ENCODE measurements around the gene STK40.

The STK40 gene, protein sequence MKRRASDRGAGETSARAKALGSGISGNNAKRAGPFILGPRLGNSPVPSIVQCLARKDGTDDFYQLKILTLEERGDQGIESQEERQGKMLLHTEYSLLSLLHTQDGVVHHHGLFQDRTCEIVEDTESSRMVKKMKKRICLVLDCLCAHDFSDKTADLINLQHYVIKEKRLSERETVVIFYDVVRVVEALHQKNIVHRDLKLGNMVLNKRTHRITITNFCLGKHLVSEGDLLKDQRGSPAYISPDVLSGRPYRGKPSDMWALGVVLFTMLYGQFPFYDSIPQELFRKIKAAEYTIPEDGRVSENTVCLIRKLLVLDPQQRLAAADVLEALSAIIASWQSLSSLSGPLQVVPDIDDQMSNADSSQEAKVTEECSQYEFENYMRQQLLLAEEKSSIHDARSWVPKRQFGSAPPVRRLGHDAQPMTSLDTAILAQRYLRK

DNA sequence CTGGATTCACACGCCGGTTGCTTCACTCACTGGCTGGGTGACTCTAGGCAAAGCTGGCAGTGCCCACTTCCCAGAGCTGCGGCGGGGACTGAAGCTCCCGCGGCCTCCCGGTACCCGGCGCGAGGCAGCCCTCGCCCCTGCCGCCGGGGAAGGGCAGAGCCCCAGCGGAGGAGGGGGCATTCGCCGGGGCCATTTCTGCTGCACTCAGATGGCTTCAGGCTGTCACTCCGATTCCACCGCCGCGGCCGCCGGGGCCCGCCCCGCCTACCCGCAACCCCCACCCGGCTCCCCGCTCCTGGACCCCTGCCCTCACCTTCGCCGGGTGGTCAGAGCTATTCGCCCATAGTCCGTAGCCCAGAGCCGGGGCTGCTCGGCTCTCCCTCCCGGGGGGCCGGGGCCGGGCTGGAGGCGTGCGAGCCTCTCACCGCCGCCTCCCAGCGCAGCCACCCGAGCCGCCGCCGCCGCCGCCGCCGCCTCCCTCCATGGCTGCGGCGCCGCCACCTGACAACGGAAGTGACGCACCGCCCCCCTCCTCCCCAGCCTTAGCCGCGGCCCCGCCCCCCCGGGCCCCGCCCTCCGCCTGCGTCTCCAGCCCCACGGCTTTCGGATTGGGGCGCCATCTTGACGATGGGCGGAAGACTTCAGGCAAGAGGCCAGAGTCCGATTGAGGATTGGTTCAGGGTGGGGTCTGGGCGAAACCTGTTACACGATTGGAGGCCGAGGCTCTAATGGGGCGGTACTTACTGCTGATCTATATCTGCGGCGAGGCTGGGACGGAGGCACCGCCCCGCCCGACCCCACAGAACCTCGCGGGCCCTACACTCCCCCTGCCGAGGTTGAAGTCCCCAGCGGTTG, at the start of gene STK40:
Gene STK40, minus strand, starts transcription at position 515 of the 855 bp plus-strand sequence. CDS start 24,592 bp downstream, outside the sequence.
- peak; percentile 99 for DNase-seq (ENCODE audit: low spot score)

DNA sequence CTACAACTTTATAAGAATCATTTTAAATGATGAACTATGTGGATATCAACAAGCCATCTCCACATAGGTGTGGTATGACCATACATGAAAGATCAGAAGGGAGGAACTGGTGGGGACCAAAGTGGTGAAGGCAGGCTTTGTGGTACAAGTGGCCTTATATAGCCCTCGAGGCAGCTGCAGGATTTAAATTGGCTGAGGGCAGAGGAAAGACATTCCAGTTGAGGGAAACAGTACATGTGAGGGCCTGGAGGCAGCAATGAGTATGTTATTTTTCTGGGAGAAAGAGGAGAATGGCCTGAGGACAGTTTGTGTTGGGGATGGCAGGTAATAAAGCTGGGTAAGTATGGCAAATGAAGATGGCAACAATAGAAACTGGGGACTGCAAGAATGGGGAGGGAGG, 47.4 kb upstream of the STK40 start:
- DNase-seq (ENCODE audit: low spot score), result no peak

DNA sequence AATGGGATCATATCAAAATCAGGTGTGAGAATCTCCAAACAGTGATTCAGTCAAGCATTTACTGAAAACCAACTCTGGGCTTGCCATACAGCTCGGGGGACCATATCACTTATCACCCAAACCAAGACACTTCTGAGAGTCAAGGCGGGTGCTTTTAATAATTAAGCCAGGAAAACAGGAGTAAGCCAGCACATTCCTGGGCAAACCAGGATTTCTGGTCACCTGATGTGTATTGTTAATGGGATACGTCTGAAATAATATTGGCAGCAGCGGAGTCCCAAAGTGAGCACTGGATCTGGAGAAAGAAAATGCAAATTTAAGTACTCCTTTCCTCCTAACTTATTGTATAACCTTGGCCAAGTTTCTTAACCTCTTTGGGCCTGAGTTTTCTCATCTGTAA, 46.9 kb upstream of the STK40 start:
- DNase-seq (ENCODE audit: low spot score), result no peak

DNA sequence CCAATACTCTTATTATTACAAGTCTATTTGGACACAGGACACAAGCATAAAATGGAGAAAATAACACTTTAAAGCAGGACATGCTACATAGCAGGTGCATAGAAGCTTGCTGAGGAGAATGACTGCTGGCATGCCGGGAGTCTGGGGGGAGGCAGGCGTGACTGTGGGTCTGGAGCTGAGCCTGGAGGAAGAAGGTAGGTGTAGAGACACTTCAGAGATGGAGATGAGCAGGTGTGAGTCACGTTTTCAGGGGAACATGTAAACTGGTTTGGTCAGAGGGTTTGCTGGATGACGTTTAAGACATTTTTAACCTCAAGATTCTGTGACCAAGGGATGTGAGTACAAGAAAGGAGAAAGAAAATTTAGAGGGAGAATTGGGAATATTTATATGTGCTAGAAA, 40.1 kb upstream of the STK40 start:
- DNase-seq (ENCODE audit: low spot score), result no peak

DNA sequence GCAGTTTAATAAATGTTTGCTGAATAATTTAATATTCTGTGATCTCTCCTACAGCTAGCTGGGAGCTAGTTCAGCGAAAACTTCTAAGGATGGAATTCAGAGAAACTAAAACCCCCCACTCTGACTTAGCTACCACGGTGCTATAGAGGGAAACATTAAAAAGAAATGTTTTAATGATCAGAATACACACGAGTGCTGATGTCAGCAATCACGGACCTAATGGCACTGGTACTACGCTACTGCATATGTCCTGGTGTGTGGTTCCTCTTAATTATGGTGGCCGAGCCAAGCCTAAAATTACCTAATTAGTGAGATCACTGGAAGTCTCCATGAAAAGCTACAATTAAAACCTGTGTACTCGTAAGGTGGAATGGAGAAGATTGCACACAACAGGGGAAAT, 35.9 kb upstream of the STK40 start:
- DNase-seq (ENCODE audit: low spot score), result no peak

DNA sequence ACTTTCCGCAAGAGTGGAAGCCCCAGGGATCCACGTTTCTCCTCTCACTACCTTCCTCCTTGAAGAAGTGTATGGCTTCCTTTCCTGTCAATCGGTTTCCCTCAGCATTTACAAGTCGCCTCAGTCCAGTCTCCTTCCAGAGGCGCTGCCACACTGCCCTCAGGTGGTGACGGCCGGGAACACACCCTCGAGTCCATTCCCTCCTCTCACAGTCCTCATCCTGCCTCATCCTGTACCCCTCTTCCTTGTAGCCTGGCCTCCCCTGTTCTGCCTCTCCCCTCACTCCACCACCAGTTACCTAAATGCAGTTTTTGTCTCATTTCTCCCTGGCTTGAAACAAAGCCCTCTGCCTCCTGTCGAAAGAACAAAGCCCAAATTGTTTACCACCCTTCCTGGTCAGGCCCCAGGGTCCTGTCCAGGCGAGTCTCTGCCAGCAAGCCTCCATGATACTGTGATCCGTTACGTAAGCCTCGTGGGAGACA, 35.2 kb upstream of the STK40 start:
- DNase-seq (ENCODE audit: low spot score), result peak; percentile 84

DNA sequence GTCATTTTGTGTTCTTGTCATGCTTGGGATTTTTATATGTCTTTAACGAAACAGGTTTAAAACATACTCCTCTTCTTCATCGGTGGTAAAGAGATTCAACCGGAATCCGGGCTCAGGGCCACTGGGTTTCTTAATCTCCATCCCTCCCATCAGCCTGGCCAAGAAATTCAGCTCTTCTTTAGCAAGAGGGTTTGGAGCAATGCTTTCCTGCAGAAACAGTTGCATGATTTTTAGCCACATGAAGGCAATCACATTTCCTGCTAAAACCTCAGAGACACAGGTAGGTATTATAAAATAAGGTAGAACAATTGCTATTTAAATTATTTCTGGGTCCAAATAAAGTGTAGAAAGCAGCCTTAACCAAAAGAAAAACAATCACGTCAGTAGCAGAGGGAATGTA, 34.7 kb upstream of the STK40 start:
- no peak for DNase-seq (ENCODE audit: low spot score)

DNA sequence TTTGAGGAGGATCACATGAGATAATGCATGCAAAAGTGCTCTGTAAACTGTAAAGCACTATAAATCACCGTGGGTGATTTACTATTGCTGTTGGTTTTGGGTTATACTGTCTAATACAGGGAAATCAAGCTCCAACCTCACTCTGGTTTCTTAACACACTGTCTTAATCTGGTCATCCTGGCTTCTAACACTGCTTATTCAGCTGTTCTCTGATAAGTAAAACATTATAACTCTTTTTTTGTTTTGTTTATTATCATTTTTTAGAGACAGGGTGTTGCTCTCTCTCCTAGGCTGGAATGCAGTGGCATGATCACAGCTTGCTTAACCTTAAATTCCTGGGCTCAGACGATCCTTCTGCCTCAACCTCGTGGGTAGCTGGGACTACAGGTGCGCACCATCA, 33.8 kb upstream of the STK40 start:
- DNase-seq (ENCODE audit: low spot score), result no peak

DNA sequence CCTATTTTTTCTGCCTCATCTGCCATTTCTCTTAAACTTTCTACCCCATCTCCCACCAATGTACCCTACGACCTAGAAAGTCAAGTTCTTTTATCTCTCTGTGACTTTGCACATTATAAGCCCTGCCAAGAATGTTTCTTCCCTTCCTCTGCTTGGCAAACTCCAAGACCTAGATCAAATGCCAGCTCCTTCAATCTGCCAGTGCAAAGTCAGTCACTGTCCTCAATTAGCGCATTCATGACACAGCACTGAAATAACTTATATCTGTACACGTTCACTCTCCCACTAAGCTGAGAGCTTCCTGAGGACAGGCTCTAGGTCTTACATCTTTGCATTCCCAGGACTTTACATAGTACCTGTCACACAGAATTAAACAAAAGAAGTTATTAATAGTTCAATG, 33.4 kb upstream of the STK40 start:
- no peak for DNase-seq (ENCODE audit: low spot score)

DNA sequence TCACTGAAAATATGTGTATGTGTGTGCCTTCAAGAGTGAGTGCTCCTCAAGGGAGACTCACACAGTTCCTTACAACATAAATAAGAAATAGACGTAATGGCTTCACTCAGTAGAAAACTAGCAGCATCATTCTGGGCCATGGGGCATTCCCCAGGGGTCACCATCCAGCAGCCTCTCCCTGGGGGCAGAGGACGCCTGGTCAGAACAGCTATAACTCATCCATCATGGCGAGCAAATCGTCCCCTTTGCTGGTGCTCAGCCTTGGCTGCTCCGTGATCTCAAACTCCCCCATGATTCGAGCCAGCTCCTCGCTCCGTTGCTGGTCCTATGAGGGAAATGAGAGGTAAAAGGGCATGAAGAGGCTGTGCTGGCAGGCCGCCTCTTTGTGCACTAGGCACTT, 32.2 kb upstream of the STK40 start:
- DNase-seq (ENCODE audit: low spot score), result no peak

DNA sequence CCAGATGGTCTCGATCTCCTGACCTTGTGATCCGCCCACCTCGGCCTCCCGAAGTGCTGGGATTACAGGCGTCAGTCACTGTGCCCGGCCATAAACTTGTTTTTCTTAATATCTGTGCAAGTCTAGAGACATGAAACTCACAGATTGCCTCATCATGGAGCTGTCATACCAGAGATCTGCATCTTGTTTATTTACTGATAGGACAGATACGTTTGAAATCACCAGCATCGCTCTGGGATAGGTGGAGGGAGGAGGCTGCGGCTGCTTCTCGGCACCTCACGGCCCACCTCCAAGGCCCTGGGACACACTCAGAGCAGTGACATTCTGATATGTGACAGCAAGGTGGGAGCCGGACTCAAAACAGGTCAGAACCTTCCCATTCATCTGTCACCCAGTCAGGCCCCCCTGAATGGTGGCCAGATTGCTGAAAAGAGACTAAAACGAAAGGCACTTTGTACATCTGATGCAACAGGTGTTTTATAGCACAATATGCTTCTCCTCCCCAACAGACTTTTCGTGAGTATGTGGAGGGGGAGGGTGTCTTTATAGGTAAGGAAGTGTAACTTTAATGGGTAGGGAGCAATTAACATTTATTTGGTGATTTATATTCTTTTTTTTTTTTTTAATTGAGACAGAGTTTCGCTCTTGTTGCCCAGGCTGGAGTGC, 30.1 kb upstream of the STK40 start:
- DNase-seq (ENCODE audit: low spot score), result no peak

DNA sequence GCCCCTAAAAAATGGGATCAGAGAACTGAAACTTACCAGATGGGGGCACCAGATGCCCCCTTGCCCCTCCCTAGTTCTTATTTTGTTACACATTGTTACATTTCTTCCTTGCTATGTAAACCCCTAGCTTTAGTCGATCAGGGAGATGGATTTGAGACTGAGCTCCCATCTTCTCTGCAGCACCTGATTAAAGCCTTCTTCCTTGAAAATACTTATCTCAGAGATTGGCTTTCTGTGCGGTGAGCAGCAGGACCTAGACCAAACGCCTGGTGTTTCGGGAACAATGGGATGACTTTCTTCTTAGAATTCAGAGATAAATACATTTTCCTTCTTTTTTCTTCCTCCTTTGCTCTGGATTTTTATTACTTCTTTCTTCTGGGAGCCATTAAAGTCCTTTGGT, 28.7 kb upstream of the STK40 start:
- no peak for DNase-seq (ENCODE audit: low spot score)

DNA sequence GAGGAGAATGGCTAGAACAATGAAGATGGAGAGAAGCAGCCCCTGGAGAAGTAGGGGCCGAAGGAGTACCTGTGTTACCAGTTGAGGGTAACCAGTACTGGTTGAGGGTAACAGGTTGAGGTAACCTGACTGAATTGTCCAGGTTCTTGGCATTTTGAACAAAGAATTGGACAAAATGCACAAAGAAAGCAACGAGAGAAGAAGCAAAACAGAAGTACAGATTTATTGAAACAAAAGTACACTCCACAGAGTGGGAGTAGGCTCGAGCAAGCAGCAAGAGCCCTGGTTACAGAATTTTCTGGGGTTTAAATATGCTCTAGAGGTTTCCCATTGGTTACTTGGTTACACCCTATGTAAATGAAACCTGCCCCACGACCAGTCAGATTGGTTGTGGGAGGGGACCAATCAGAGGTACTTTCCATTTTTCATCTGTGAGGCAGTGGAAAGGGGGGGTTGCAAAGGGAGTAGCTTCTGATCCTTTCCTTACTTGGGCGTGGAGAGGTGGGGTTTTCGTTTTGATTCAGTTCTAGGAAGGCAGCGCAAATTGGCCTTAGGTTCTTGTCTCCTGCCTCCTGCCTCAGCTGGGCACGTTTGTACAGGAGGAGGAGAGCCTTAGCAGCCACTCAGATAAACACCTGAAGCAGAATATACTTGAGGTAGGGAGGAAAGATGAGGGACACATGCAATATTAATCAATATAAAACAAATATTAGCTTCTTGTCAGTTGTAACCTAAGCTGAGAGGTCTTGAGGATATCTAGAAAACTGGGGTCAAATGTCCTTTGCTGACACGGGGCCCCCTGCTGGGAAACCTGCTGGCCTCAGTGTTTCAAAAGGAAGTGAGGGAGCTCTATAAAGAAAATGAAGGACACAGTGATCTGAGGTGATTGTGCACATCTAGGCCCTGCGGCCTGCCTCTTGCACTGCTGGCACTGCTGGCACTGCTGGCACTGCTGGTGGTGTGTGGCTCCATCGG, 26.2 kb upstream of the STK40 start:
- peak; percentile 58 for DNase-seq (ENCODE audit: low spot score)

DNA sequence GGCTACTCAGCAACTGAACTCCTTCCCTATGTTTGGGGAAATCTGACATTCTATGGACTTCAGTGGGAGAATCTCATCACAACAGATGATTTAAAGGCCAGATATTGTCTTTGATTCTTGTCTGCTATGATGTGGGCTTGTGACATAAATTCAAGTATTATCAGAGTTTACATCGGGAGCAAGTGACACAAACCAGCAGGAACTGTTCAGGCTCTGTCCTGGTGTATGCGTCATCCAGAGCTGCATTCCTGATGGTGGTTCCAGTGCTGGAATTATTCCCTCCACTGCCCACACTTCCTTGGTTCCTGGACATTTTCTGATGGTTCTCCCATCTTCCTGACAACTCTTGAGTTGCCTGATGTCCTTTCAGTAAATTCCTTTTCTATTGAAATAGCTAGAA, 22.8 kb upstream of the STK40 start:
- no peak for DNase-seq (ENCODE audit: low spot score)

DNA sequence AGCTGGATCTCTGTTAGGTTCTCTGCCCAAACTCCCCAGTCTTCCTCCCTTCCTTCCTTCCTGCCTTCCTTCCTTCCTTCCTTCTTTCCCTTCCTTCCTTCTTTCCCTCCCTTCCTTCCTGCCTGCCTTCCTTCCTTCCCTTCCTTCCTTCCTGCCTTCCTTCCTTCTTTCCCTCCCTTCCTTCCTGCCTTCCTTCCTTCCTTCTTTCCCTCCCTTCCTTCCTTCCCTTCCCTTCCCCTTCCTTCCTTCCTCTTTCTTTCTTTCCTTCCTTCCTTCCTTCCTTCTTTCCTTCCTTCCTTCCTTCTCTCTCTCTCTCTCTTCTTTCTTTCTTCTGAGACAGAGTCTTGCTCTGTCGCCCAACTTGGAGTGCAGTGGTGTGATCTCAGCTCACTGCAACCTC, 20.7 kb upstream of the STK40 start:
- no peak for DNase-seq (ENCODE audit: low spot score)

DNA sequence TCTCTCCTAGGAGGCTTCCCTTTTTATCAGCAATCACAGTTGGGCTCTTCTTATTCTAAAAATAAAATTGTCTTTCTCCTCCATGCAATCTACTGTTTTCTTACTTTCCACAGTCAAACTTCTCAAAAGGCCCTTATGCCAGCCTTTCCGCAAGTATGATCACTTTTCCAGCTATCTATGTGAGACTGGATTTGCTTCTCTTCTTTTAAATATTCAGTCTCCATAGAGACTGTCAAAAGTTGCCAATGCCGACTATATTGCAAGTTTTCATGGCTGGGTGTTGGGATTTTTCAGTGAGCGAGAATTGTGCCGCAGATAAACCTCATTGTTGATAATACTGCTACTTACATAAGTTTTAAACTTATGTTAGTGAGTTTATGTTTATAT, 16.8 kb upstream of the STK40 start:
- DNase-seq (ENCODE audit: low spot score), result no peak

DNA sequence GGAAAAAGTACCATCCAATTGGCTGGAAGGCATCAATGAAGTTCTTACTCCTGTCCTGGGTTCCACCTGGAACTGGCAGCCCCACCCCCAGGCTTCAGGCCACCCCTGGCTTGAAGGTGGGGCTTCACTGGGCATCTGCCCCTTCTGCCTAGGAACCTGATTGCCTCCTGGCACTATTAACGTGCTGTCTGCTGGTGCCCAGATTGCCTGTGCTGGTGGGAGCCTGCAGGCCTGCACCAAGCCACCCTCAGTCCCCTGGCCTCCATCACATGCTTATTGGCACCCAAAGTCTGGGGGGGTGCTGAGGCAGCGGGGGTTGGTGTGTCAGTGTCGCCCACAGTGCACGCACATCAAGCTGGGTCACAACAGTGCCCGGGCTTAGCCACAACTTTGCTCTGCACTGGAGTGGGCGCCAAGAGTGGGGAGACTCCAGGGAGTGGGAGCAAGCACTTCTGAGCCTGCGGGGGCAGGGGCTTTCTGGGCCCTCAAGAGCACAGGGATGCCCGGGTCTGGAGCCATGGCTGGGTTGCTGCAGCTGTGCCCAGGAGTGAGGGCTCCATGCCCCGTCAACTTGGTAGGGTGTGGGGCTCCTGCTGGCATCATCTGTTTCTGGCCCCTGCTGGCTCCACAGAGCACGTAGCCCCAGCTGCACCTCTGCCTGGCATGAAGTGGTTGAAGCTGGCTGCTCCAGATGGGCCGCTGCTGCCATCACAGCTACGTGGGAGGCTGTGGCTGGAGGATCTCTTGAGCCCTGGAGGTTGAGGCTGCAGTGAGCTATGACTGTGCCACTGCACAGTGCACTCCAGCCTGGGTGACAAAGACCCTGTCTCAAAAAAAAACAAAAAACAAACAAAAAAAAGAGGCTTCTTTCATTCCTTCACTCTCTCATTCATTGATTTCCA, 16.1 kb upstream of the STK40 start:
- DNase-seq (ENCODE audit: low spot score), result peak; percentile 19

DNA sequence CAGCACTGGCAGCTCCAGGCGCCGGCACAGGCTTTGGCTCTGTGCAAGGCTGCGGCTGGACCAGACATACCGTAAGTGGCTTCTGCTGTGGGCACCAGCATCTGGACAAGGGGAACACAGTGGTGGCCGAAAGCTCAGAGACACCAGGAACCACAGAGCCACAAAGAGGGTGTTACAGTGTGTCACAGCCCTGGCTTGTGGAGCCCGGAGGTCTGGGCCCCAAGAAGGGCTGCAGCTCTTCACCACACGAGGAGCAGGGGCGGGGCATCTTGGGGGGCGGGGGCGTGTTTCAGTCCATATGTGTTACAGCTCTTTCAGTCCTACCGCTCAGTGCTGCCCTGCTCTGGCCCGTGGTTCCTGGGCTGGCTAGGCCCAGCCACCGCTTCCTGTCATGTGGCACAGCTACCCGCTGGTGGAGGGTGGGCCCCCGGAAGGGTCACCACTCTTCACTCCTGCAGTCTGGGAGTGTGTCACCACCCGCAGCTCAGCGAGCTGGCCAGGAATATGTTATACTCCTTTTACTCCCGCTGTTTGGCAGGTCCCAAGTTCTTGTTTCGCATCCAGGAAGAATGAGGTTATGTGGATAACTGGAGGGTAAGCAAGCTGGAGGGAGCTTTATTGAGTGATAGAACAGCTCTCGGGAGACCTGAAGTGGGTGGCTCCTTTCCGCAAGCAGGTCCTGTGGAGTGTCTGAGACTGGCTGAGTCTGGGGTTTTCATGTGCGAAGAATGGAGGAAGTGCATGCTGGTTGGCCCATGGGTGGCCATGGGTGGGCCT, 15.3 kb upstream of the STK40 start:
- DNase-seq (ENCODE audit: low spot score), result peak; percentile 99

DNA sequence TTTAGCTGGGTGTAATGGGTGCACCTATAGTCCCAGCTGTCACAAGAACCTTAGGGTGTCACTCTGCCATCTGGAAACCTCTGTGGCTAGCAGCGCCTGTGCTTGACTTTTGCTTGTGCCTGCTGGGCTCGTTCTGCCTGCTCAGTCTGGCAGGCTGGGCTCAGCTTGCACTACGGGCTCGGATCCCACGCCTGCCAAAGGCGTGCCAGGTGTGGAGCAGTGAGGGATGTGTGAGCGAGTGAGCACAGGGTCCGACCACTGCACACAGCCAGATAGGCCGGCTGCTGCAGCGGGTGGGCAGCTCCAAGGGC, 14.7 kb upstream of the STK40 start:
- DNase-seq (ENCODE audit: low spot score), result peak; percentile 33
